Measurements from ENCODE around the gene ABR.

- TF ChIP-seq CTCF (IDR thresholded peaks at IDR 0.05) (no peak), POLR2A (IDR thresholded peaks at IDR 0.05) (no peak)
Observed at GRCh38 chr17:978103-979093, 201.4 kb downstream of the ABR start.
